GM19452 (cell line): ENCODE data around the gene PA2G4.
"Not testable (repeated sequence)": the region's sequence is repeated elsewhere in the genome, so short reads cannot be mapped to it uniquely, and the experiment has no call there.

Experiments
- ATAC-seq: cut with Tn5 transposase; IDR thresholded peaks from one replicate; pipeline ENCODE4 v1.9.1; 2021; ENCODE audit not compliant: unreplicated experiment

Gene PA2G4

DNA sequence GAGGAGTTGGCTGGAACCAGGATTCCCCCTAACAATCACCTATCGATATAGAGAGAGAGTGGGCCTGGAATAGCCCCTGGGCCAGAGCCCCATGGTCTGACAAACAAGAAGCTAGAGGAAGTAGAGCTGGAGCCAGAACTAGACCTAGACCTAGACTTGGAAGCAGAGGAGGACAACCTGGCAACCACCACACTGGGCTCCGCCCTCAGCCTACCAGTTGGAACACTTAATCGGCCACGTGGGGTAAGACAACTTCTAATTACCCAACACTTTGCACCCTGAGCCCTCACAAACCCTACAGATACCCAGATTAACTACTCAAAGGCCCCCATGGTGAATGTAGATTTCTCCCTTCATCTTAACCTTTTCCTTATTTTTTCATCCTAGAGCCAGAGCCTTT lies 4.6 kb upstream of the PA2G4 start:
- no peak for ATAC-seq

DNA sequence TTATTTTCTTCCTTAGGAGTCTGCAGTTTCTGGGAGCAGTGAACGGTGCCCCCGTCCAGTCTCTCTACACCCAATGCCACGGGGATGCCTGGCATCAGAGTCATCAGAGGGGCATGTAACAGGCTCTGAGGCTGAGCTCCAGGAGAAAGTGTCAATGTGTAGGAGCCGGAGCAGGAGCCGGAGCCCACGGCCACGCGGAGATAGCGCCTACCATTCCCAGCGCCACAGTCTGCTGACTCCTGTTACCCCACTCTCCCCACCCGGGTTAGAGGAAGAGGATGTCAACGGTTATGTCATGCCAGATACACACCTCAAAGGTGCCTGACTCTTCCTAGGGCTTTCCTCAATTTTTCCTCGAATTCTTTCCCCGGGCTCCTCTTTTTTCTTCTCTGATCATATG lies 3.3 kb upstream of the PA2G4 start:
- no peak for ATAC-seq

DNA sequence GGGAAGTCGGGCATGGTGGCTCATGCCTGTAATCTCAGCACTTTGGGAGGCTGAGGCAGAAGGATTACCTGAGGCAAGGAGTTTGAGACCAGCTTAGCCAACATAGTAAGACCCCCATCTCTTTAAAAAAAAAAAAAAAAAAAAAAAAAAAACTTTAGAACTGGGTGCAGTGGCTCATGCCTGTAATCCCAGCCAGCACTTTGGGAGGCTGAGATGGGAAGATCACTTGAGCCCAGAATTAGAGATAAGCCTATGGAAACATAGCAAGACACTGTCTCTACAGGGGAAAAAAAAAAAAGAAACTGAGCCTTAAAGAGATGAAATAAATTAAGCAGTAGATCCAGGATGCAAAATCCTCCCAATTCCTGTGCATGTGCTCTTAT lies 1.7 kb upstream of the PA2G4 start:
- no peak for ATAC-seq

DNA sequence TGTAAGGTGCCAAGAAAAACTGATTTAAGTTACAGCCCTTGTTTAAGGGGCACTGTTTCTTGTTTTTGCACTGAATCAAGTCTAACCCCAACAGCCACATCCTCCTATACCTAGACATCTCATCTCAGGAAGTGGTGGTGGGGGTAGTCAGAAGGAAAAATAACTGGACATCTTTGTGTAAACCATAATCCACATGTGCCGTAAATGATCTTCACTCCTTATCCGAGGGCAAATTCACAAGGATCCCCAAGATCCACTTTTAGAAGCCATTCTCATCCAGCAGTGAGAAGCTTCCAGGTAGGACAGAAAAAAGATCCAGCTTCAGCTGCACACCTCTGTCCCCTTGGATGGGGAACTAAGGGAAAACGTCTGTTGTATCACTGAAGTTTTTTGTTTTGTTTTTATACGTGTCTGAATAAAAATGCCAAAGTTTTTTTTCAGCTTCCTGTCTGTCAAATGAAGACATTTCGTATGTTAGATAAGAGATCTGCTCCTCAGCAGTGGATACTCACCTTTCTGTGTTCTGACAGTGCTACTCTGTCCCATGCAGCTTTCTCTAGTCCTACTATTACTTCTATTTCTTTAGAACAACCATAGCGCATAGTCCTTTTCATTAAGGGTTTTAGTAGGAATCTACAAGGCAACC lies 1.2 kb upstream of the PA2G4 start:
- ATAC-seq = no peak

DNA sequence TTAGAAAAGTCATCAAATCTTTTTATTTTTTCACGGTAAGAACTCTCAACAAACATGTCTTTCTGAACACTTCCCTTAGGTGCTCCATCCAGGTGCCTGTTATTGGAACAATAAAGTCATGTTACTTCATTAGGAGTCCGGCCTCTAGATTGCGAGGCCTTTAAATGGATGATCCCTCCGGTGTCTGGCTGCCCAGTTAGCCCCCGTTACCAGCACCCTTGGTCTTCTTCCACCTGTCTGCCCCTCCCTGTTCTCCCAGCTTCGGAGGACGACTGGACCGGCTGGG lies 593 bp upstream of the PA2G4 start:
- no peak for ATAC-seq

DNA sequence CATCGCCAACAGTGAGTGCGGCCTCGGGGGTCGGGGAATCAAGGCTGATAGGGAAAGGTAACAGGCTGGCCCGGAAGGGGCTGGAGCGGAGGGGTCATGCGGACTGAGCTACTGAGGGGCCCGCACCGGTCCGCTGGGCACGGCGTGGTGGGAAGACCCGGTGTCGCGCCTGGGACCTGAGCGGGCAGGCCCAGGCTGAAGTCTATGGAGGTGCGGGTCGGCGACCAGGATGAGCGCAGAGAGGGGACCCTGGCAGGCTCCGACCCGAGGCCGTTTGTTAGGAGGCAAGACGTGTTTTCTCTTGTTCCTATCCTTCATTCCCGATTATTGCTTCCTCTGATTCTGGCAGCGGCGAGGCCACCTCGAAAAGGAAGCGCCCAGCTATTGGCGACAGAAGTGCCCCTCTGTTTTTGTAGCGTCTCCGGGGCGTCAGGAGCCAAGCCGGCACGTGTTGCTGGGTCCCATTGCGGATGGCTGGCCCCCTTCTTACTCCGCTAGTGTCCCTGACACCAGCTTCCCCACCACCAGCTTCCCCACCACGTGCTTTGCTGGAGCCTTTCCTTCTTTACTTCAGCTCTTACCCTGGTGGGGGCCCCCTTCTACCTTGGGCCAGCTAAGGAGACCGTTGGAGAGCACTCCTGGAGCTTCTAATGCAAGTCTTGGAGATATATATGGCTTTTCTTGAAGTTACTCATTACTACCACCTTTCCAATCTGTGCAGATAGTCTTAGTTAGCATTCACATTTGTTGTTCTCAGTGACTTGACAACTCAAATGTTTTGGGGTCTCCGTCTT lies 653 bp downstream of the PA2G4 start:
- ATAC-seq = peak; percentile 7

DNA sequence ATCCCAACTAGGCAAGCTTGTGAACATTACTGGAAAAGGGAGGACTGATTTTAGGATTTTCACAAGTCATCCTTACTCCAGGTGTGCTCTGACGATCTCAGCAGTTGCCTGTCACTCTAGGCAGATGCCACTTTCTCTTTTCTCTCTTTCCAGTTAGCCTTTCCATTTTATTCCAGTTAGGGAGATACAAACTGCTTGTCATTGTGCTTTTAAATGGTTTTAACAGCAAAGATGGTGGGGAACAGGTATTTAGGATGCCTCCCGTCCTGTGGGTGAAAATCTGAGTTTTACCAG lies 1.2 kb downstream of the PA2G4 start:
- no peak for ATAC-seq

DNA sequence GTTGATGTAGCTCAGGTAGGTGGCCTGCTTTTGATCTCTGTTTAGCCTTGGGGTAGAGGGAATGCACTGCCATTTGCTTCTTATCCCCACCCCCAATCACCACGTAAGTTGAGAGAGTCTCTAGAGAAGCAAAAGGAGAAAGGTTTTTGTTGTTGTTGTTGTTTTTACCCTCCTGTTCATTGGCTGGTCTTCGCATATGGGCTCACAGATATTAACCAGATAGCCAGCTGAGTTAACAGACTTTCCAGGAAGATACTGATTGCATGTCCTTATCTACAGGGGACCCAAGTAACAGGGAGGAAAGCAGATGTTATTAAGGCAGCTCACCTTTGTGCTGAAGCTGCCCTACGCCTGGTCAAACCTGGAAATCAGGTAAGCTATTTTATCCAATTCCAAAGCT lies 2.9 kb downstream of the PA2G4 start:
- ATAC-seq = no peak

DNA sequence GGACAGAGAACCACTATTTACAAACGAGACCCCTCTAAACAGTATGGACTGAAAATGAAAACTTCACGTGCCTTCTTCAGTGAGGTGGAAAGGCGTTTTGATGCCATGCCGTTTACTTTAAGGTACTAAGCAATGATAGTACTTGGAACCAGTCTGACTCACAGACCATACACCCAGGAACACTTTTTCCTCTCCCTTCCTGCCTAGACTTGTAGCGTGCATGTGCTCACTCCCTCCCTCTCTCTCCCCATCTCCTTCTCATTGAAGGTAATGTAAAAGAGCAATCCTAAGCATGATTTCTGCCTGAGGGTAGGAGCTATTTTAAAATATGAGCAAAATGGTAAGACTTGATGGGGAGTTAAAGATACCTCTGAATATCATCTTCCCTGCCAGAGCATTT lies 6.2 kb downstream of the PA2G4 start:
- ATAC-seq = no peak

DNA sequence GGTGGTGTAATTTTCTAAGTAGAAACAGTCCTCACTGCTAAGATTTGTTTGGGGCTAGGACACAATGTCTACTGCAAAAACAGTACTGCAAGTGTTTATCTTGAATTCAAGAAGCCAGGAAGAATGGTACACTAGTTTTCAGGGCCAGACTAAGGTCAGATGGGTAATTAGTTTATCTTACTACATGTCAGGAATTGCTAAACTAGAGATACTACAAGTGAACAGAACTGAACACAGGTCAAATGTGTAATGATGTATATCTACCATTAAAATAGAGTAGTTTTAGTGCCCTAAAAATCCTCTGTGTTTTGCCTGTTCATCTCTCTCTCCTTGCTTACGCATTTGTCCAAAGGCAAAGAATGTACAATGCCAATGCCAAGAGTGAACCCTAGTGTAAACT lies 9.7 kb downstream of the PA2G4 start:
- ATAC-seq = no peak

DNA sequence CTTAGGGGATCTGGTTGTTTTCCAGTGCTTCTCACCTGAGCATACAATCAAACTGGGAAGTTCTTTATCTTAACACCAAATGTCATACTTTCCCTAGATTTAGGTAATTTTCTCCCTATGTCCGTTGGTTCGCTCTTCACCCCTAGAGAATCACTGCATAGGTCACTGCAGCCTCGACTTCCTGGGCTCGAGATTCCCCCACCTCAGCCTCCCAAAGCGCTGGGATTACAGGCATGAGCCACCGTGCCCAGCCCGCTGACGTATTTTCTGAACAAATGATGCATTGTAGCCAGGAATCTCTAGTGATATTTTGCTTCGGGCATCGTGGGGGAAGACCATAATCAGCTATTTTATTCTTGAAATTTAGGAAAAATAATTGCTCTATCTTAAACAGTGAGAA lies 11.0 kb downstream of the PA2G4 start:
- no peak for ATAC-seq

DNA sequence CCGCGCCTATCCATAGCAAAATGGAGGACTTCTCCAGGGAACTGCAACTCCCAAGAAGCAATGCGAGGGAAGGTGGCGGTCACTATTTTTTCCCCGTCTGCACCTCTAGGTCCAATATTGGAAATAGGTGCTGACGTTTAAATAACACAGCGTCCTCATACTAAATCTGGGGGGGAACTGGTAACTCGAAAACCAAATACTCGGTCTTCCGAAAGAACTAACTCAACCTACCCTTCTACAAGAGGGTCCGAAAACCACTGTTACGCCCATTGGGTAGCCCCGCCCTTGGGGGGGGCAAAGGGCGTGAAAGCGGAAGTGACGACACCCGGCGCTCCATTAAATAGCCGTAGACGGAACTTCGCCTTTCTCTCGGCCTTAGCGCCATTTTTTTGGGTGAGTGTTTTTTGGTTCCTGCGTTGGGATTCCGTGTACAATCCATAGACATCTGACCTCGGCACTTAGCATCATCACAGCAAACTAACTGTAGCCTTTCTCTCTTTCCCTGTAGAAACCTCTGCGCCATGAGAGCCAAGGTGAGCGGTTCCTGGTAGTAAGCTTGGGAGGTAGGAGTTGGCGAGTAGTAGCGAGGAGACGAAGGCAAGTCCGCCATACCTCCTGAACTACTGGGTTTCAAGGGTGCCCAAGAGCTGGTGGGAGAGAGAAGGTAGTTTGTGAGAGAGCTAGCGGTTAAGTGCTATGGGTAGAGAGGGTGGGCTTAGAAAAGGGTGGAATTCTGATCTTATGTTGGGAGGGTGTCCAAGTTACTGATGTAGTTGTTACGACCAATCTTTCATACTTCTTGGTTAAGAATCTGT lies 12.1 kb downstream of the PA2G4 start, which contains the start of gene RPL41:
TSS of gene RPL41 (plus strand) at position 367 of the 815 bp plus-strand sequence.
- ATAC-seq = peak; percentile 46

DNA sequence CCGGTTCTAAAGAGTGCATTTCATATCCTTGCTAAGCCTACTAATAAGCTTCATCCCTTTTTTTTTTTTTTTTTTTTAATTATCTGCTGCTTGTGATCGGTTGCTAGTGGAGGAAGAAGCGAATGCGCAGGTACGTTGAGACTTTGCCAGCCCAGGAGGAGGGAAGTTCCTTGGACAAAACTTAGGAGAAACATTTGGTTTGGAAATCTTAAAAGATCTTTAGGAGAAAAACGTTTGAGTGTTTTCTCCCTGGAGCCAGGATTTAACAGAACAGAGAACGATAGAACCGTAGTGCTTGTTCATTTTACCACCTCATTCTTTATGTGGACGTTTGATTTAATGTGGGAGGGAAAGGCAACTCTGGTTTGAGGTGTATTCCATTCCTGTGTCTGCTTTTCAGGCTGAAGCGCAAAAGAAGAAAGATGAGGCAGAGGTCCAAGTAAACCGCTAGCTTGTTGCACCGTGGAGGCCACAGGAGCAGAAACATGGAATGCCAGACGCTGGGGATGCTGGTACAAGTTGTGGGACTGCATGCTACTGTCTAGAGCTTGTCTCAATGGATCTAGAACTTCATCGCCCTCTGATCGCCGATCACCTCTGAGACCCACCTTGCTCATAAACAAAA lies 12.8 kb downstream of the PA2G4 start:
- ATAC-seq = not testable (repeated sequence)

DNA sequence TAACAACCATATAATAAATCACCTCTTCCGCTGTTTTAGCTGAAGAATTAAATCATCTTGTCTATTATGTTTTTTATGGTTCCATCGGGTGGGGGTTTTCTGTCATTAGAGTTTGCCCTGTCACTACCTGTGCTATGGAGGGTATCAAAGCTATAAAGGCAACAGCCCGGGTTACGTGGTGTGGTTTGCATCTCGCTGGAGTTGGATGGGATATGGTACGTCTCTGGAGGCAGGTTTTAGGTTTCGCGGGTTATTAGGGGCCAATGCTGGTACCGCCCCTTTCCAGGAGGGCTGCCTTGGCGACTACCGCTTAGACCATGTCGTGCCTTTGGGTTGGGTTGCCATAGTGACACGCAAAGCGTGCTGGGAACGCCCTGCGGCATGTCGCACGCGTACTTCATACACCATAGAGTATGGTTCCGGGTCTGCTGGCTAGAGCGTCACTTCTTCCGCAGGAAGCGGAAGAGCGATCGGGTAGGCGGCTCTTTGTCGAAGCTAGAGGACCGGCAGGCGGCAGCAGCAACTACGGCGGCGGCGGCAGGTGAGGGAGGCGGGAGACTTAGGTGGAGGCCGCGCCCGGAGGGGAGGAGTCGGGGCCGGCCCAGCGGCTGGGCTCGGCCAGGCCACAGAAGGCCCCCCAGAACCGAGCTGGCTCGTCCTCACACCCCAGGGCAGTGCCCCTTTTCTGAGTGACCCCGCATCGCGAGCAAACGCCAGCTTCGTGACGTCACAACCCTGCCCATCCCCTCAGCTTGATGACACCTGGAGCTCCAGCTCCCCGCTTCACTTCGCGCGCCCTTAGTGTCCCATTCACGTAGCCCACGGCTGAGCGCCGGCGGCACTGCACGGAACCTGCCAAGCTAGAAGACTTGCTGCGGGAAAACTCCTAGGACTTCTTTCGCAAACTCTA lies 13.7 kb downstream of the PA2G4 start, which contains the start of gene ZC3H10:
TSS of gene ZC3H10 (plus strand) at position 489 of the 910 bp plus-strand sequence. CDS start 2,297 bp downstream, outside the sequence.
- peak; percentile 77 for ATAC-seq

DNA sequence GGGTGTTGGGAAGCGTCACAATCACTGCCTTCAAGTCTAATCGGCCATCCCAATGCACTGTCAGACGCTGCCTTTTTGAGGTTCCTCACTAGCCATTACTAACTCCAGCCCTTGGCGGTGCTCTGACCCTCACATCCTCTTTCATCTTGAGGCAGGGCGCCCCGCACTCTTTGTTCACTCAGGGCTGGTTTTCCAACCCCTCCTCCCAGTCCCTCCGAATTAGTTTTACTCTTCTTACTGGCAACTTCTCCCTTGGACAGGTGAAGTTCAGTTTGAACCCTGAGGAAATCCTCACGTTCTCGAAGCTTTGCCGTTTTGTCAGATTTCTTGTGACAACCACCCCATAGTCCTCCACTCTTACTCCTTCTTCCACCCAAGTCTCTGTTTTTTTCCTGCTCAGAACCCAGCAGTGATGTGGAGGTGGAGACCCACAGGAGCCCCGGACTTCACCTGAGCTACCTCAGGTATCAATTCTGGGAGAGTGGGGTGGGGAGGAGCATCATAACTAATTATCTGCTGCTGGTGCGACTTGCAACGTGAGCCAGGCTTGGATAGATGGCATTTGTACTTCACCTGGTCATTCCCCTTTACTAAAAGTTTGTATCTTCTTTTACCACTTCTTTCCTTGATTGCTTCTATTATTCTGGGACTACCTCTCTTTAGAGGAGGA lies 14.5 kb downstream of the PA2G4 start:
- no peak for ATAC-seq

DNA sequence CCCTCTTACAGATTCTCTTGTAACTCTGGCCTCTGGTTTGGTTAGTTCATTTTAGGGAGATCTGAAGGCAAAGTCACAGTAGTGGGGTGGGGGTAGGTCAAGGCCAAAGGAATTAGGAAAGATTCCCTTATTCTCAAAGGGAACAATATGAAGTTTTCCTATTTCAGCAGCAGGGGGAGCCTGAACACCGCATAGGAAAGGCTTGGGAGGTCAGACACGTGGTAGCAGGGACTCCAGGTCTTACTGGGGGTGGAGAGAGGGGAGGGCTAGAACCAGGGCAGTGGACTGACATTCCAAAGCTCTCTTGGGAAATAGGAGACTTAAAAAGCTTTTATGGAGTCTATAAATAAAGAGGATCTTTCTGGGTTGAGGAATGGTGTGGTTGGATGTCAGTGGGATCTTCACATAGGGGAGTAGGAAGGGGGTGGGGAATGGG lies 15.0 kb downstream of the PA2G4 start:
- no peak for ATAC-seq

DNA sequence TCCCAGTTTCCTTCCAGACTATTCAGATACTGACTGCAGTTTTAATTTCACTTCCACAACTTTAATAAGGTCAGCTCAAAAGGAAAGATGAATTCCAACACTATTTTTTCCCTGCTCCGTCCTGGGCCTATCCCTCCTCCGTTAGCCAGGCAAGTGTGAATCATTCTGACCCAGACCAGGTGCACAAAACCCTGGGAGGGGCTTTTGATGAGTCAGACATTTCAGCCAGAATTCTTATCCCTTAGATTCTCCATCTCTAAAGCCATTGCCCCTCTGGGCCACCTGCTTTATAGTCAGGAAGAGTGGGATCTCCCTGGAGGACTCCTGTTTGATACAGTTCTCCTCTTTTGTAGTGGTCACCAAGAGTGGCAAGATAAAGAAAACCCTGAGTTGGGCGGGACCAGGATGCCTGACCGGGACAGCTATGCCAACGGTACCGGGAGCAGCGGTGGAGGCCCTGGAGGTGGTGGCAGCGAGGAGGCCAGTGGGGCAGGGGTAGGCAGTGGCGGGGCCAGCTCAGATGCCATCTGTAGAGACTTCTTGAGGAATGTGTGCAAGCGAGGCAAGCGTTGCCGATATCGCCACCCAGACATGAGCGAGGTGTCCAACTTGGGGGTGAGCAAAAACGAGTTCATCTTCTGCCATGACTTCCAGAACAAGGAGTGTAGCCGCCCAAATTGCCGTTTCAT lies 15.9 kb downstream of the PA2G4 start:
- ATAC-seq = no peak

DNA sequence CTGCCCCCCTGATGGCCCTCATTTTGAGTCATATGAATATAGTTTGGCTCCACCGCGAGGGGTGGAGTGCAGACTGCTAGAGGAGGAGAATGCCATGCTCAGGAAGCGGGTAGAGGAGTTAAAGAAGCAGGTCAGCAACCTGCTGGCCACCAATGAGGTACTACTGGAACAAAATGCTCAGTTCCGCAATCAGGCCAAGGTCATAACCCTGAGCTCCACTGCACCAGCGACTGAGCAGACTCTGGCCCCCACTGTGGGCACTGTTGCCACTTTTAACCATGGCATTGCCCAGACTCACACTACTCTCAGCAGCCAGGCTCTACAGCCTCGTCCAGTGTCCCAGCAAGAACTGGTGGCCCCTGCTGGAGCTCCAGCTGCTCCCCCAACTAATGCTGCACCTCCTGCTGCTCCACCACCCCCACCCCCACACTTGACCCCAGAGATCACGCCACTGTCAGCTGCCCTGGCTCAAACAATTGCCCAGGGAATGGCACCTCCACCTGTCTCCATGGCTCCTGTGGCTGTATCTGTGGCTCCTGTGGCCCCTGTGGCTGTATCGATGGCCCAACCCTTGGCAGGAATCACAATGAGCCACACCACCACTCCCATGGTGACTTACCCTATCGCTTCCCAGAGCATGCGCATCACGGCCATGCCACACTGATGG lies 17.0 kb downstream of the PA2G4 start:
- no peak for ATAC-seq

DNA sequence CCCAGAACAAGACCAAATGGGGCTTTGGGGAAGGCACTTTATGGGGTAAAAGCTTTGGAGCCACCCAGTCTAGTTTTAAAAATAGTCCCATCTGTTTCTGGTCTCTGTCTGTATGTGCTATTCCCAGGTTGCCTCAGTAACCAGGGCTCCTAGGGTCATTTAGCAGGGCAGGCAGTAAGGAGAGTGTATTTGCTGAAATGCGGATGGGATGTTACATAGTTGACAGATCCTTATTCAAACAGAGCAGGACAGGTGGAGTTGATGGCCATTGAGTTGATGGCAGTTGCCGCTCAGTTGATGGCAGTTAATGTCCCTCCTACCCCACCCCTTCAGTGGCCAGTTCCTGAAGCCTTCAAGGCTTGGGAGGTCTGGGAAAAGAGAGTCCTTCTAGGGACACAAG lies 18.3 kb downstream of the PA2G4 start:
- no peak for ATAC-seq
